Motor neuron (in vitro differentiated cells): ENCODE data around the gene DNAJB6. TPM values are rescaled to one million over a fixed set of nuclear protein-coding genes. Genes with fewer than 3 reads are reported as not detected.
A peak's percentile ranks its signal among the peaks of the same experiment; 100 is the strongest.

ENCODE experiments used
- ATAC-seq, 8 experiments: fragments of 200-7000 bp; cut with Tn5 transposase; replicated peaks in 6 of 8; 2 replicates each; pipeline ENCODE4 v1.8.0; 2021; ENCODE audit warnings: mild to moderate bottlenecking in 8 of 8, moderate library complexity in 8 of 8
- H3K27ac ChIP-seq, 2 donors: fragments of 250-450 bp; sonication (Bioruptor Pico); 2 replicates each; pipeline ENCODE4 v1.9.0; 2021; ENCODE audit warnings: antibody characterized with exemption in 2 of 2, mild to moderate bottlenecking in 2 of 2, moderate library complexity in 1 of 2
- H3K4me1 ChIP-seq, 2 donors: fragments of 250-450 bp; sonication (Bioruptor Pico); replicated peaks in 1 of 2; 2 replicates each; pipeline ENCODE4 v1.6.1; 2021; ENCODE audit warnings: antibody characterized with exemption in 2 of 2, mild to moderate bottlenecking in 2 of 2, moderate library complexity in 1 of 2
- H3K4me3 ChIP-seq, 5 donors: fragments of 250-450 bp; sonication (Bioruptor Pico); 2 replicates each; pipeline ENCODE4 v1.9.0; 2021; ENCODE audit warnings: antibody characterized with exemption in 5 of 5, mild to moderate bottlenecking in 5 of 5, moderate library complexity in 4 of 5
- WGBS, 10 experiments: fragments of 450-650 bp; shearing (Covaris generic); methylation state at CpG; one replicate each; pipeline ENCODE4 v1.0.0; 2022; 5-methylcytosine and 5-hydroxymethylcytosine counted together
- in situ Hi-C, 9 experiments: fragments of 400-800 bp; cut with MboI; loops; one replicate each; pipeline ENCODE4 v1.15.0; 2021; ENCODE audit warnings: low sequenced_read_pairs in 9 of 9, low pct_unique_long_range_greater_than_20kb in 2 of 9; ENCODE audit not compliant: unreplicated experiment in 9 of 9
- total RNA-seq, 8 experiments: library from RNA; unstranded; fragments of 300-600 nt; gene quantifications; 2 replicates each; pipeline versions ENCODE4 v1.2.3 to v1.2.4, GENCODE V29; 2022

Gene DNAJB6
- total RNA-seq, 8 experiments from 2014 or later, result 74.7 to 138 (median 109) TPM

GRCh38 chr7:157405914-157406810 is 69.4 kb downstream of the DNAJB6 start:
- ATAC-seq, result peak in 3 of 8 experiments; percentile 43 to 57 (median 48)
- in situ Hi-C loops, result no loop called here
- 67 to 96% (median 91%) methylated on average over 3 to 17 of the region's 32 CpGs; no CpG with 5 or more reads in 5 of the 10 experiments for WGBS, 10 experiments

GRCh38 chr7:157406971-157407370 is 70.2 kb downstream of the DNAJB6 start:
- no peak for ATAC-seq
- in situ Hi-C loops, result no loop called here
- WGBS, 10 experiments, result 80 to 100% (median 92%) methylated on average over 1 to 6 of the region's 22 CpGs; no CpG with 5 or more reads in 7 of the 10 experiments

More at GRCh38 chr7:157405914-157406810, 69.4 kb downstream of the DNAJB6 start:
- no peak overlapping the region for H3K4me3 ChIP-seq
- H3K4me1 ChIP-seq, result no peaks in the 10 kb centered on the region
- no peak overlapping the region for H3K27ac ChIP-seq

GRCh38 chr7:157407512-157408257 is 70.9 kb downstream of the DNAJB6 start:
- Histone ChIP-seq H3K4me1 (no peaks in the 10 kb centered on the region), H3K4me3 (no peak overlapping the region), H3K27ac (no peak overlapping the region)
- in situ Hi-C loops, result no loop called here
- no peak for ATAC-seq
- 60 to 100% (median 90%) methylated on average over 1 to 11 of the region's 30 CpGs; no CpG with 5 or more reads in 3 of the 10 experiments for WGBS, 10 experiments

More at GRCh38 chr7:157406971-157407370, 70.2 kb downstream of the DNAJB6 start:
- Histone ChIP-seq H3K4me3 (no peak overlapping the region), H3K27ac (no peak overlapping the region), H3K4me1 (no peaks in the 10 kb centered on the region)

GRCh38 chr7:157408258-157409101 is 71.7 kb downstream of the DNAJB6 start:
- 76 to 100% (median 88%) methylated on average over 2 to 11 of the region's 29 CpGs; no CpG with 5 or more reads in 1 of the 10 experiments for WGBS, 10 experiments
- Histone ChIP-seq H3K4me3 (no peak overlapping the region), H3K27ac (no peak overlapping the region), H3K4me1 (no peaks in the 10 kb centered on the region)
- in situ Hi-C loops, result no loop called here
- ATAC-seq, result no peak

- no peaks in the 10 kb centered on the region for H3K4me1 ChIP-seq
- H3K4me3 ChIP-seq, result no peak overlapping the region
- in situ Hi-C loops, result no loop called here
- no peak overlapping the region for H3K27ac ChIP-seq
- 91 to 100% (median 96%) methylated on average over 3 to 14 of the region's 28 CpGs; no CpG with 5 or more reads in 4 of the 10 experiments for WGBS, 10 experiments
- ATAC-seq, result no peak
Measured at GRCh38 chr7:157409149-157409752, 72.4 kb downstream of the DNAJB6 start.

- H3K27ac ChIP-seq, result no peak overlapping the region
- WGBS, 10 experiments, result 89 to 100% (median 97%) methylated on average over 2 to 20 of the region's 78 CpGs; no CpG with 5 or more reads in 3 of the 10 experiments
- H3K4me1 ChIP-seq, result no peaks in the 10 kb centered on the region
- no peak for ATAC-seq
- H3K4me3 ChIP-seq, result no peak overlapping the region
- in situ Hi-C loops, result no loop called here
Measured at GRCh38 chr7:157409753-157410727, 73.2 kb downstream of the DNAJB6 start.

- no peak for ATAC-seq
- in situ Hi-C loops, result no loop called here
- WGBS, 10 experiments, result 92 to 100% (median 94%) methylated on average over 2 to 5 of the region's 33 CpGs; no CpG with 5 or more reads in 4 of the 10 experiments
- Histone ChIP-seq H3K4me1 (no peaks in the 10 kb centered on the region), H3K27ac (no peak overlapping the region), H3K4me3 (no peak overlapping the region)
Measured at GRCh38 chr7:157410831-157411556, 74.2 kb downstream of the DNAJB6 start.

GRCh38 chr7:157411580-157411979 is 74.8 kb downstream of the DNAJB6 start:
- ATAC-seq, result peak in 1 of 8 experiments; percentile 32
- no peak overlapping the region for H3K27ac ChIP-seq

GRCh38 chr7:157412021-157412443 is 75.2 kb downstream of the DNAJB6 start:
- Histone ChIP-seq H3K4me1 (no peaks in the 10 kb centered on the region), H3K27ac (no peak overlapping the region), H3K4me3 (no peak overlapping the region)
- in situ Hi-C loops, result no loop called here
- WGBS, 10 experiments, result 34 to 100% (median 83%) methylated on average over 1 to 10 of the region's 11 CpGs; no CpG with 5 or more reads in 1 of the 10 experiments
- ATAC-seq, result peak in 1 of 8 experiments; percentile 42

More at GRCh38 chr7:157411580-157411979, 74.8 kb downstream of the DNAJB6 start:
- no peak overlapping the region for H3K4me3 ChIP-seq
- in situ Hi-C loops, result no loop called here
- WGBS, 10 experiments, result 56 to 100% (median 92%) methylated on average over 4 to 10 of the region's 19 CpGs; no CpG with 5 or more reads in 3 of the 10 experiments
- H3K4me1 ChIP-seq, result no peaks in the 10 kb centered on the region

GRCh38 chr7:157412491-157413180 is 75.8 kb downstream of the DNAJB6 start:
- Histone ChIP-seq H3K4me1 (no peaks in the 10 kb centered on the region), H3K27ac (no peak overlapping the region), H3K4me3 (no peak overlapping the region)
- 86 to 100% (median 96%) methylated on average over 1 to 17 of the region's 26 CpGs; no CpG with 5 or more reads in 4 of the 10 experiments for WGBS, 10 experiments
- in situ Hi-C loops, result no loop called here
- no peak for ATAC-seq
